NOMO-1 treated with DMSO at 0.1 percent for 48 hours (cell line): Measurements from ENCODE around the gene ZCCHC4.

Experiments used
- DNase-seq: peaks from one replicate; lab custom pipeline; 2025; ENCODE audit not compliant: unreplicated experiment; lab: John Stamatoyannopoulos, UW

Gene ZCCHC4

DNA sequence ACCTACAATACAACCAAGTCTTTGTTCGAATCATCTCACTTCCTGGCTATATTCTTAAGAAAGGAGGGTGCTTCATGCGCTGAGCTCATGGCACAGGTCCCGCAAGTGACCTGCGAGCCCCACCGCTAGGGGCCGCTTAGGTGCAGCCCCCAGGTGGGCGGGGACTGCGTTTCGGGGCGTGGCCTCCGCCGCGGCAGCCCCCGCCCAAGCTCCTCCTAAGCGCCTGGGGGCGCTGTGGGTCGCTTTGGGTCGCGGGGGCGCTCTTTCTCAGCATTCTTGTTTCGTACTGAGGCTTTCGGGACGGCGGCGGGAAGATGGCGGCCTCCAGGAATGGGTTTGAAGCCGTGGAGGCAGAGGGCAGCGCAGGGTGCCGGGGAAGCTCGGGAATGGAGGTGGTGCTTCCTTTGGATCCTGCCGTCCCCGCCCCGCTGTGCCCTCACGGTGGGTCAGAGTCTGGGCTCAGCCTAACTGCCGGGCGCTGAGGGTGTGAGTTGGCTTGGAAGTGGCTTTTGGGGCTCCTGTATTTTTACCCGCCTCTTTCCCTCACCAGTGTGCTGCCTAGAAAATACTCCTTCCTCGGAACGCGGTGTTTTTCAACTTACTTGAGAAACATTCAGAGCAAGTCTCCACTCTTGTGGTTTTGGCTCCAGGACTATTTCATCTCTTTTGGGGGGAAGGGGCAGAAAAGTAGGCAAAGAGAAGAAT, at the start of gene ZCCHC4:
Gene ZCCHC4, plus strand, starts transcription at position 279 of the 705 bp plus-strand sequence. Its CDS starts 36 bp downstream, at position 315.
- peak; percentile 81 for DNase-seq

DNA sequence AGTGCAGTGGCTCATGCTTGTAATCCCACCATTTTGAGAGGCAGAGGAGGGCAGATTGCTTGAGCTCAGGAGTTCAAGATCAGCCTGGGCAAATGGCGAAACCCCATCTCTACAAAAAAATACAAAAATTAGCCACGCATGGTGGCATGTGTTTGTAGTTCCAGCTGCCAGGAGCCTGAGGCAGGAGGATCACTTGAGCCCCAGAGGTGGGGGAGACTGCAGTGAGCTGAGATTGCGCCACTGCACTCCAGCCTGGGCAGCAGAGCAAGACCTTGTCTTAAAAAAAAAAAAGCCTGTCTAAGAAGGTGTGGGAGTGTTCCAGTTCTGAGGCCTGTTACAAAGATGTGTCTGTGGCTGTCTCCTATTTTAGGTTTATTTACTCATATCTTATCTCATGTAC, 40.7 kb upstream of the ZCCHC4 start:
- no peak for DNase-seq

GRCh38 chr4:25280210-25280609, 32.4 kb upstream of the ZCCHC4 start:
- no peak for DNase-seq

- DNase-seq, result no peak
Measured at GRCh38 chr4:25283948-25284347, 28.6 kb upstream of the ZCCHC4 start.

- DNase-seq, result no peak
Measured at GRCh38 chr4:25284466-25284865, 28.1 kb upstream of the ZCCHC4 start.

- DNase-seq, result no peak
Measured at GRCh38 chr4:25290490-25291067, 22.0 kb upstream of the ZCCHC4 start.

- DNase-seq, result no peak
Measured at GRCh38 chr4:25291158-25291733, 21.3 kb upstream of the ZCCHC4 start.

DNA sequence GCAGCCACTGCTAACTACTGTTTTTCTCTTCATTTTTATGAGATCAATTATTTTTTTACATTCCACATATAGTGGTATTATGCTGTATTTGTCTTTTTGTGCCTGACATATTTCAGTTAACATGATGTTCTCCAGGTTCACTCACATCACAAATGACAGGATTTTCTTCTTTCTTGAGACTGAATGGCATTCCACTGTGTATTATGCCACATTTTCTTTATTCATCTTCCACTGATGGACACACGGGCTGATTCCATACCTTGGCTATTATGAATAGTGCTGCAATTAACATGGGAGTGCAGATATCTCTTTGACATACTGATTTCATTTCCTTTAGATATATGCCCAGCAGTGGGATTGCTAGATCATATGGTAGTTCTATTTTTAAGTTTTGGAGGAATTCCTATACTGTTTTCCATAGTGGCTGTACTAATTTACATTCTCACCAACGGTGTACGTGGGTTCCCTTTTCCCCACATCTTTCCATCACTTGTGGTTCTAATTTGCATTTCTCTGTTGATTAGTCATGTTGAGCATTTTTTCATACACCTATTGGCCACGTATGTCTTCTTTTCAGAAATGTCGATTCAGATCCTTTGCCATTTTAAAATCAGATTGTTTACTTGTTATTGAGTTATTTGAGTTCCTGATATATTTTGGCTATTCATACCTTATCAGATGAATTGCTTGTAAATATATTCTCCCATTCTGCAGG, 14.9 kb upstream of the ZCCHC4 start:
- DNase-seq, result no peak

GRCh38 chr4:25299476-25300203, 12.9 kb upstream of the ZCCHC4 start:
- no peak for DNase-seq

DNA sequence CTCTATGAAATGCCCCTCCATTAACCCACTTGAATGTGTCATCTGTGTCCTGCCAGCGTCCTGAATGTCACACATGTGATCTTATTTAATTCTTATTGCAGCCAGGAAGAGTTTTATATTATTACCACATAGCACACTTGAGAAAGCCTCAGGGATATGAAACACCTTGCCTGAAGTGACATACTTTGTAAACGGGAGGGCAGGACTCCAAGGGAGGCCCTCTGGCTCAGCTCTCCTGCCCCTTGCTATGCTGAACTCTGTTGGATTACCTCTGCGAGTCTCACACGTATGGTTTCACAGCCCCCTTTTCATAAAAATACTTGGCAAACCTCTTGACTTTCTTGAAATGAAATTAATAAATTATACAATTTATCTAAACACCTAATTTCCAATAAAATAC, 11.1 kb upstream of the ZCCHC4 start:
- DNase-seq, result no peak

DNA sequence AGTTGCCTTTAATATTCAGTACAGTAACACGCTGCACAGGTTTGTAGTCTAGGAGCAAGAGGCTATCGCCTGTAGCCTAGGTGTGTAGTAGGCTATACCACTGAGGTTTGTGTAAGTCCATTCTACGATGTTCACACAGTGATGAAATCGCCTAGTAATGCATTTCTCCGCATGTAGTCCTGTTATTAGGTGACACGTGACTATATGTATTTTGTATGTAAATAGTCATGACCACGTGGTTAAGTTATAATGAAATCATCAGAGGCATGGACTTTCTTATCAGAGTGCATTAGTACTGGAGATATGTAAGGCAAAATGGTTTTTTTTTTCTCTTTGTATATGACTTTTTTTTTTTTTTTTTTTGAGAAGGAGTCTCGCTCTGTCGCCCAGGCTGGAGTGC, 9.9 kb upstream of the ZCCHC4 start:
- DNase-seq, result no peak

- no peak for DNase-seq
Measured at GRCh38 chr4:25303578-25303977, 9.0 kb upstream of the ZCCHC4 start.

DNA sequence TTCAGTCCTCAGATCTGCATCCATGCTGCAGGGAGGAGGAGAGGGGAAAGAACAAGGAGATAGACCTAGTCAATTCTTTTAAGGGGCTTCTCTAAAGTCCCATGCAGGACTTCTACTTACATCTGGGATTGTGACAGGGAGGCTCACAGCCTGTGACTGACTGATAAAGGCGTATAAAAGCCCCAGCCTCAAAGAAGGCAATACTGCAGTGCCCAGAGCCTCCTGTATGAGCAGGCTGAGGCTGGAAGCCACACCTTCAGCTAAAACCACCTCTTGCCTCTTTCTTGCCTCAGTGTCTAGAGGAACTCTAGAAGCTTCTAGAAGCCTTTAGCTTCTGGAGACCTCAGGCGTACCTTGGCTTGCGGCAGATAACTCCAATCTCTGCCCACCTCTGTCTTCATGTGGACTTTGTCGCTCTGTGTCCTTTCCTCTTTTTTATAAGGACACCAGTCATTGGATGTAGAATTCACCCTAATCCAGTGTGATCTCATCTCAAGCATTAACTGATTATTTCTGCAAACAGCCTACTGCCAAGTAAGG, 6.0 kb upstream of the ZCCHC4 start:
- DNase-seq, result no peak

DNA sequence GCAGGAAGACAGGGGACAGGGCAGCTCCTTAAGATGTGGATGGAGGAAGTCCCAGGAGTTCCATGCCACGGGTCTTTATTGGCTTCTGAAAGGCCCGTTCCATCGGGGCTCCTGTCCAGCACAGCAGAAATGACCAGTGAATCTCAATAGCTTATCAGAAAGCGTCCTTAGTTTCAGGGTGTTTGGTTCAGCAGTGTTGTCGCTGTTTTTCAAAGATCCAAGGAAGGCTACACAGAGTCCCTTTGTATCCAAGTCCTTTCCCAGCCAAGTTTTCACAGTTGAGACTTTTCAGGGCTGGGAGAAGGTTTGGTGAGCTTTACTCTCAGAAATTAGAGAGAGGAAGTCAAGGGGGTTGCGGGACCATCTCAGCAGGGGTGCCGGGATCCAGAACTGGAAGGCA, 5.0 kb upstream of the ZCCHC4 start:
- no peak for DNase-seq

- DNase-seq, result peak; percentile 52
Measured at GRCh38 chr4:25308306-25308705, 4.3 kb upstream of the ZCCHC4 start.

DNA sequence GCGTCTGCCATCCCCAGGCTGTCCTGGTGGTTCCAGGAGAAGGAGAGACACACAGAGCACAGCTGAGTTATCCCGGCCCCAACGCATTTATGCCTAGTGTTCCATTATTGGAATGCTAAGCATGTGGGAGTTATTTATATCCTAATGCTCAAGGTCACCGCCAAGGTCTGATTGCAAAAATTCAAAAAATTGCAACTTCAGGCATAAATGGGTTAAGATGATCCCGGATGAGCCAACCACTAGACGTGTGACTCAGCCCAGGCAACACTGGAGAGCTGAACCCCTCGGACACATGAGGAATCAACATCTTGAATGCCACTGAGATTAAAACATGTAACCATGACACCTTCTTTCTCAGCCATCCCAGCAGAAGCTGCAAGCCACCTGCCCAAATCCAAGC, 3.8 kb upstream of the ZCCHC4 start:
- no peak for DNase-seq

- peak; percentile 72 for DNase-seq
Measured at GRCh38 chr4:25310066-25310802, 2.3 kb upstream of the ZCCHC4 start.

- peak; percentile 34 for DNase-seq
Measured at GRCh38 chr4:25310803-25311166, 1.8 kb upstream of the ZCCHC4 start.

- DNase-seq, result peak; percentile 38
Measured at GRCh38 chr4:25313201-25313895, 774 bp downstream of the ZCCHC4 start.

DNA sequence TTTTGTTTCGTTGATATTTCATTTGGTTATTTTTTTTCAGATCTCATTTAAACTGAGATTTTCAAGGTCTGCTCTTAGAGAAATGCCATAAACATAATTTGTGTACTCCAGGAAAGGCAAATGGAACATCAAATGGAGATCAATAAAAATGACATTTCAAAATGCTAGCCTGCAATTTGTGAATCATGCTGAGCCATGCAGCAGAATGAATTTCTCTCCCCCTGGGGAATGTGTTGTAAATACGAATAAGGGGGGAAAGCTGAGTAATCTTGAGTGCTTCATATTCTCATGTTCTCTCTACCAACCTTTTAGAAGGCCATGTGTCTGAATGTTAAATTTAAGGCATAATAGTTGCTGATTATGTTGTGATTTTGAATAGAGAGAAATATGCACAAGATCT, 7.8 kb downstream of the ZCCHC4 start:
- DNase-seq, result no peak
